BLaER1 (cell line): Measurements from ENCODE around the gene PATZ1.
"Not testable (repeated sequence)": the region's sequence is repeated elsewhere in the genome, so short reads cannot be mapped to it uniquely, and the experiment has no call there.

Experiments
- H3K27ac ChIP-seq: shearing (Covaris generic); formaldehyde crosslinking; 2 replicates; pipeline ENCODE4 v1.8.1; 2022
- H3K27me3 ChIP-seq: shearing (Covaris generic); formaldehyde crosslinking; 2 replicates; pipeline ENCODE4 v1.8.1; 2022
- H3K36me3 ChIP-seq: shearing (Covaris generic); formaldehyde crosslinking; 2 replicates; pipeline ENCODE4 v1.8.1; 2022
- H3K4me1 ChIP-seq: shearing (Covaris generic); formaldehyde crosslinking; 2 replicates; pipeline ENCODE4 v1.8.1; 2022
- H3K4me2 ChIP-seq: shearing (Covaris generic); formaldehyde crosslinking; 2 replicates; pipeline ENCODE4 v1.8.1; 2022
- H3K4me3 ChIP-seq: shearing (Covaris generic); formaldehyde crosslinking; 2 replicates; pipeline ENCODE4 v1.8.1; 2022
- H3K9ac ChIP-seq: shearing (Covaris generic); formaldehyde crosslinking; 2 replicates; pipeline ENCODE4 v1.8.1; 2022
- H3K9me3 ChIP-seq: shearing (Covaris generic); formaldehyde crosslinking; 2 replicates; pipeline ENCODE4 v1.8.1; 2022
- H4K20me1 ChIP-seq: shearing (Covaris generic); formaldehyde crosslinking; 2 replicates; pipeline ENCODE4 v1.8.1; 2022
- Cebpa-rat ChIP-seq: shearing (Covaris generic); IDR thresholded peaks from 2 replicates; pipeline ENCODE4 v1.8.1; 2022

Gene PATZ1

DNA sequence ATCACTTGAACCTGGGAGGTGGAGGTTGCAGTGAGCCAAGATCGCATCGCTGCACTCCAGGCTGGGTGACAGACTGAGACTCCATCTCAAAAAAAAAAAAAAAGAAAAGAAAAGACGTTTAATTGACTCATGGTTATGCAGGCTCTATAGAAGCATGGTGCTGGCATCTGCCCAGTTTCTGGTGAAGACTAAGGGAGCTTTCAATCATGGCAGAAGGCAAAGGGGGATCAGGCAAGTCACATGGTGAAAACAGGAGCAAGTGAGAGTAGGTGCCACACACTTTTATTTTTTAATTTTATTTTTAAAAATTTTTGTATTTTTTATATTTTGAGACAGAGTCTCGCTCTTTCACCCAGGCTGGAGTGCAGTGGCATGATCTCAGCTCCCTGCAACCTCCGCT is 8.4 kb upstream of the PATZ1 start:
- H4K20me1 ChIP-seq, result no peaks in the 10 kb centered on the region
- TF ChIP-seq Cebpa-rat, result no peak
- H3K27me3 ChIP-seq, result no peaks in the 10 kb centered on the region
- H3K4me3 ChIP-seq, result no peak overlapping the region
- H3K4me1 ChIP-seq, result no peaks in the 10 kb centered on the region
- no peak overlapping the region for H3K9ac ChIP-seq
- H3K9me3 ChIP-seq, result no peaks in the 10 kb centered on the region
- no peak overlapping the region for H3K4me2 ChIP-seq
- H3K36me3 ChIP-seq, result no peaks in the 10 kb centered on the region
- no peak overlapping the region for H3K27ac ChIP-seq

DNA sequence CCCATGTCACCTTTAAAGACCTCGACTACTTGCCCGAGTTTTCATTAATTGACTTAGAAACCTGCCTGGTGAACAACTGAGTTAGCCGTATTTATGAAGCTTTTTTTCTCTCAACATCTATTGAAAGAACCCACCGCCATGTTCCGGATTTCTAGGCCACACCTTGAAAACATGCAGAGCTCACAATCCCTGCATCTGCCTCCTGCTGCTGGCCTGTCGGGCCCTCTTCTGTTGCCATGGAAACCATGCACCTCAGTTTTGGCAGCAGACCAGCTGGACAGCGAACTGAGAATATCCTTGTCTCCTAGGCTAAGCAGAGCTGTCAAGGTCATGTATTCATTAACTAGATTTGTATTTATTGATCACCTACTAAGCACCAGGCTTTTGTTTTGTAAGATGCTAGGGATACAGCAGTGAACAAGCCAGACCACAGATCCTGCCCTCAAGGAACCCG is 4.3 kb upstream of the PATZ1 start:
- H3K36me3 ChIP-seq, result no peaks in the 10 kb centered on the region
- TF ChIP-seq Cebpa-rat, result no peak
- no peak overlapping the region for H3K27ac ChIP-seq
- H3K4me3 ChIP-seq, result no peak overlapping the region
- H3K9ac ChIP-seq, result no peak overlapping the region
- H3K9me3 ChIP-seq, result no peaks in the 10 kb centered on the region
- H3K27me3 ChIP-seq, result no peaks in the 10 kb centered on the region
- H4K20me1 ChIP-seq, result peaks cover 3% of the 10 kb centered on the region
- no peak overlapping the region for H3K4me2 ChIP-seq
- peaks cover 9% of the 10 kb centered on the region for H3K4me1 ChIP-seq

DNA sequence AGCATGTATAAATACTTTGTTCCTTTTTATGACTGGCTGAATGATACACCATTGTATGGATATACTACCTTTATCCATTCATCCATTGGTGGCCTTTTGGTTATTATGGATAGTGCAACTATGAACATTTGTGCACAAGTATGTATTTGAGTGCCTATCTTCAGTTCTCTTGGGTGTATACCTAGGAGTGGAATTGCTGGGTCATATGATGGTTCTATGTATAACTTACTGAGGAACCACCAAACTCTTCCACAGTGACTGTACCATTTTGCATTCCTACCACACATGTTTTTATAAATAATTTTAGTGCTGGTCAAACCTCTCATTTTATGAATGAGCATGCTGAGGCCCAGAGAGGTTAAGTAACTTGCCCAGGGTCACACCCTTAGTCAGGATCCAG is 3.8 kb upstream of the PATZ1 start:
- no peaks in the 10 kb centered on the region for H3K9me3 ChIP-seq
- no peak overlapping the region for H3K27ac ChIP-seq
- TF ChIP-seq Cebpa-rat, result no peak
- no peaks in the 10 kb centered on the region for H3K36me3 ChIP-seq
- no peak overlapping the region for H3K4me3 ChIP-seq
- H3K4me2 ChIP-seq, result no peak overlapping the region
- no peak overlapping the region for H3K9ac ChIP-seq
- H3K27me3 ChIP-seq, result no peaks in the 10 kb centered on the region
- peaks cover 13% of the 10 kb centered on the region for H3K4me1 ChIP-seq
- H4K20me1 ChIP-seq, result peaks cover 8% of the 10 kb centered on the region

DNA sequence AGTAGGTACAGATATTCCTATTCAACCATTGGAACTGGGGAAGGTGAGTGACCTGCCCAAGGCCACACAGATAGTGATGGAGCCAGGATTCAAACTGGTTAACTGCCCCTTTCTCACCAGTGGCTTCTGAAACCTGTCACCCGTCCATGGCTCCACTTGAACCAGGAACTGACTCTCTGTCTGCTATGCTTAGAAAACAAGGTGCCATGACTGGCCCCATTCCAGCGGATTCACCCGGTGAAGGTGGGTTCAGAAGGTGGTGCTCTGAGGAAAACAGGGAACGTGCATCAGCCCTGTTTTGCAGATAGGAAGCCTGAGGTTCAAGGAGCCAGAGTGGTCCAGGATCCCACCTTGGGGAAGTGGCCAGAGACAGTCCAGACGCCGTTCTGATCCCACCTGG is 2.6 kb upstream of the PATZ1 start:
- H3K9ac ChIP-seq, result no peak overlapping the region
- H3K9me3 ChIP-seq, result no peaks in the 10 kb centered on the region
- H3K4me1 ChIP-seq, result peaks cover 25% of the 10 kb centered on the region
- no peak overlapping the region for H3K4me3 ChIP-seq
- H3K27ac ChIP-seq, result no peak overlapping the region
- H3K27me3 ChIP-seq, result no peaks in the 10 kb centered on the region
- peaks cover 19% of the 10 kb centered on the region for H4K20me1 ChIP-seq
- H3K36me3 ChIP-seq, result peaks cover under 1% of the 10 kb centered on the region; the same call in 1 of the 2 replicates
- H3K4me2 ChIP-seq, result no peak overlapping the region
- no peak for TF ChIP-seq Cebpa-rat

DNA sequence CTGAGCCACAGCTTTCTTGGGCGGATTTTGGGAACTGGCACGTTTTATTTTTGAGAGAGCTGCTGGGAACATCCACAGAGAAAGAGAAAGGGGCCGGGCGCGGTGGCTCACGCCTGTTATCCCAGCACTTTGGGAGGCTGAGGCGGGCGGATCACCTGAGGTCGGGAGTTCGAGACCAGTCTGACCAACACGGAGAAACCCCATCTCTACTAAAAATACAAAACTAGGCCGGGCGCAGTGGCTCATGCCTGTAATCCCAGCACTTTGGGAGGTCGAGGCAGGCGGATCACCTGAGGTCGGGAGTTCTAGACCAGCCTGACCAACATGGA is 1.8 kb upstream of the PATZ1 start:
- Histone ChIP-seq H3K27ac (peak overlapping the region; percentile 98), H3K4me2 (peak overlapping the region; percentile 94), H3K4me1 (peaks cover 33% of the 10 kb centered on the region), H4K20me1 (peaks cover 27% of the 10 kb centered on the region), H3K4me3 (peak overlapping the region; percentile 79), H3K9ac (peak overlapping the region; percentile 95)
- not testable (repeated sequence) for H3K27me3 ChIP-seq, H3K9me3 ChIP-seq, H3K36me3 ChIP-seq

DNA sequence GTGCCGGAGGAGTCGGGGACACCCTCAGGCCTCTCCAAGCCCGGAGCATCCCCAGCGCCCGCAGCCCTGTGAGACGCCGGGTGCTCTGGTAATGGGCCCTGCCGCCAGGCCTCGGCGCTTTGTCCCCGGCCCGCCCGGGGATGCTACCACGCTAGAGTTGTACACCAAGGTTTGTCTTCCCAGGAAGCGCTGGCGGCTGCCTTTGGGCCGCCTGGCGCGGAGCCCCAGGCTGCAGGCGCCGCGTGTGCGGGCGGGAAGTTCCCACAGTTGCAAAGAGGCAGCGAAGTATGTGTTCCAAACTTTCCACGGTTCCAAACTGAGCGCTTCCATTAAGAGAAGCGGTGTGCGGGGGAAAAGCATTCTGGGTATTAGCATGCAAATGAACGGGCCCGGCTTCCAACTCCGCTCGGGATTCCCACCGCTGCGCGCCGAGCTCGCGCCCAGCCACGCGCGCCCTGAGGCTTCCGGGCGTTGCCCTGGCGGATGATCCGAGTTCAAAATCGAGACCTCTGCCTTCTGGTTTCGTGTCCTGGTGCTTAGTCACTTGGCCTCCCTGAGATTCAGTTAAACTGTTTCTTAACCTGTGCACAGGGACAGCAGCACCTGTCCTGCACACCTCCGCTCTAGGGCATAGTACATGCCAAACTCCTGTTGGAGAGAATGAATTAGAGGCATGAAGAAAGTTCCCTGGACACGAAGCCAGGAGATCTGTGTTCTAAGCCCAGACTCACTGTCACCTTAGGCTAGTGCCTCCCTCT is 1.3 kb upstream of the PATZ1 start:
- Histone ChIP-seq H3K9ac (peak overlapping the region; percentile 95), H3K27me3 (no peaks in the 10 kb centered on the region)

DNA sequence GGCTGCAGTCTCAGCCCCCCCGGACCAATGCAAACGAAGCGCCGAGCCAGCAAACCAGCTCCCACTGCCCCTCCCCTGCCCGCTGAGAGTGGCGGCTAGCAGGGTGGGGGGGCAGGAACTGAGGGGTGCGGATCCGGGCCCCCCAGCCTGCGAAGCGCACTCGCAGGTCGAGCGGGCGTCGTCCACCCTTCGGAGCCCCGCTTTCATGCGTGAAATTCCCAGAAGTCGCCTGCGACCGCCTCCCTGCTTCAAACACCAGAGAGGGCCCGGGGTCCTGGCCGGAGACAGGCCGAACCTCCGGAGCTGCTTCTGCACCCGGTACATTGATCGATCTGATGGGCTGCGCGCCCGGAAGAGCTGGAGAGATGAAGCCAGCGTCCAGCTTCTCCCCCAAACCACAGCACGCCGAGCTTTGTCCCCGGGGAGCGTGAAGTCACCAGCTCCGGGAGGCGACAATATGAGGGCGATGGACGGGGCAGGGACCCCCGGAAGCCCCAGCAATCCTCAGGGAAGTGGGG is 646 bp upstream of the PATZ1 start:
- Histone ChIP-seq H3K9ac (peak overlapping the region; percentile 95), H3K4me3 (peak overlapping the region; percentile 79), H3K36me3 (peaks cover 20% of the 10 kb centered on the region), H3K27ac (peak overlapping the region; percentile 98), H4K20me1 (peaks cover 39% of the 10 kb centered on the region), H3K9me3 (no peaks in the 10 kb centered on the region), H3K4me2 (peak overlapping the region; percentile 94), H3K4me1 (peaks cover 45% of the 10 kb centered on the region), H3K27me3 (no peaks in the 10 kb centered on the region)
- TF ChIP-seq Cebpa-rat, result no peak

More for the DNA sequence above, 1.3 kb upstream of the PATZ1 start:
- Histone ChIP-seq H3K4me1 (peaks cover 38% of the 10 kb centered on the region), H3K4me3 (peak overlapping the region; percentile 79), H3K27ac (peak overlapping the region; percentile 98), H3K9me3 (no peaks in the 10 kb centered on the region), H3K4me2 (peak overlapping the region; percentile 94), H3K36me3 (peaks cover 14% of the 10 kb centered on the region), H4K20me1 (peaks cover 33% of the 10 kb centered on the region)
- no peak for TF ChIP-seq Cebpa-rat

DNA sequence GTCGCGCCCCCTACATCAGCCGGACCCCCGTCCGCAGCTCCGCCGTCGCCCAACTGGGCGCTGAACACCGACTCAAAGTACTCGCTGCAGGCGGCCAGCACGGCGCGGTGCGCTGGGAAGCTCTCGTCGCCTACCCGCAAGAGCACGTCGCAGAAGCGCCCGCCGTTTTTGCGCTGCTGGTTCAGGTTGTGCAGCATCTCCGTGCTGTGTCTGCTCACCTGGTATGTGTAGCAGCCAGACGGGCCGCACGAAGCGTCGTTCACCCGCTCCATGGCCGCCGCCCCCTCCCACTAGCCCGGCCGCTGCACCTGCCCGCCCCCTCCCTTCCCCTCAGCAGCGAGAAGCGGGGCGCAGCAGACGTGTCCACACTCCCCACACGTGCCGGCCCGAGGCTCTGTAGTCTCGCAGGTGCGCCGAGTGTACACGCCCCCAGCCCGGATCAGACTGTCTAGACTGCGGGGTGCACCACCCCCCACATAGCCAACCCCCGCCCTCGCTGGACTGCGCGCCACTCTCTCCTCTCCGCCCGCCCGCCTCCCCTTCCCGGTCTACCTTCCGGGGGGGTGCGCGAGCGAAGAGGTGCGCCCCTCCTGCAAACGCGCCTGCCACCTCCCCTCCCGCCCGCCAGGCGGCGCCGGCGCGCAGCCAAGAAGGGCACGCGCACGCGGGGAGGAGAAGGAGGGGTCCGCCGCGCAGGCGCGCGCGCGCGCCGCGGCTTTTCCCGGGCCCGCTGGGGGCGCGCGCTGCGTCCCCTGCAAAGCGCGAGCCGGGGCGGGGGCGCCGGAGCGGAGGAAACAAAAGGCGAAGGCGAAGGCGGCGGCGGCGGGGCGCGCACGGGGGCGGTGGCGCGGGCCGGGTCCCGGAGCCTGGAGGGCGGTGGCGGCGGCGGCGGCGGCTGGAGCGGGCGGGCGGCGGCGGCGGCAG is 553 bp downstream of the PATZ1 start:
- peaks cover 57% of the 10 kb centered on the region for H3K4me1 ChIP-seq
- no peaks in the 10 kb centered on the region for H3K27me3 ChIP-seq
- peak overlapping the region; percentile 98 for H3K9ac ChIP-seq
- peak overlapping the region; percentile 79 for H3K4me3 ChIP-seq
- peak overlapping the region; percentile 99 for H3K4me2 ChIP-seq
- peak overlapping the region; percentile 98 for H3K27ac ChIP-seq
- peaks cover 32% of the 10 kb centered on the region for H3K36me3 ChIP-seq
- no peak for TF ChIP-seq Cebpa-rat
- no peaks in the 10 kb centered on the region for H3K9me3 ChIP-seq
- H4K20me1 ChIP-seq, result peaks cover 51% of the 10 kb centered on the region

DNA sequence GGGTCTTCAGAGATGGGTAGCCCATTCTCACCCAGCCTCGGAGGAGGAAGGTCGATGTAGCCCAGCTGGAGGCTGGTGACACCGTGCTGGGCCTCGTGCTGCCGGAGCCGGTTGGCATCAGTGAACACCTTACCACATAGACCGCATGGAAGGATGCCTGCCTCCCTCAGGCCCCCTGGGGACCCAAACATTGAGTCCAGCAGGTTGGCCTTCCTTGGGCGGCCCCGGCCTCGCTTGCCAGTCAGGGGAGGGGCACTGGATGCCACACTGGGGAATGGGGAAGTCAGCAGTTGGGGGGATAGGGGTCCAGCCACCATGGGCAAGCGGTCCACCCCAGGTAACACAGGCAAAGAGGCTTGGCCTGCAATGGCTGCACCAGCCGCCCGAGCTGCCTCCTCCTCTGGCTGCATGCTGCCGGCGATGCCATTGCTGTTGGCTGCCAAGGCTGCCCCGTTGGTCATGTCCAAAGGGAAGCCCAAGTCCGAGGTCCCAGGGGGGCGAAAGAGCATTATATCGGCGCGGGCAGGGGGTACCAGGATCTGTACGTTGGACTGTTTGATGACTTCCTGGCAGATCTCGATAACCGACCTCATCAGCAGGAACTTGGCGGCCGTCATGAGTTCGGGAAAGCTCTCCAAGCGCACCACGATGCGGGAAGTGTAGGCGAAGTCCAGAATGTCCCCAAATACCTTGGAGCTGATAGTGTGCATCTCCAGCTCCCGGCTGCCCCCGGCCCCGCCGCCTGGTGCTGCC is 1.4 kb downstream of the PATZ1 start:
- H4K20me1 ChIP-seq, result peaks cover 60% of the 10 kb centered on the region
- peaks cover 41% of the 10 kb centered on the region for H3K36me3 ChIP-seq
- no peaks in the 10 kb centered on the region for H3K27me3 ChIP-seq
- peak overlapping the region; percentile 99 for H3K4me2 ChIP-seq
- peak overlapping the region; percentile 98 for H3K9ac ChIP-seq
- peak overlapping the region; percentile 98 for H3K27ac ChIP-seq
- H3K4me3 ChIP-seq, result peak overlapping the region; percentile 79
- H3K4me1 ChIP-seq, result peaks cover 65% of the 10 kb centered on the region
- TF ChIP-seq Cebpa-rat, result no peak
- H3K9me3 ChIP-seq, result no peaks in the 10 kb centered on the region
